Retinal pigment epithelial cell (primary cell): ENCODE data around the gene ARR3.
"Not testable (repeated sequence)": the region's sequence is repeated elsewhere in the genome, so short reads cannot be mapped to it uniquely, and the experiment has no call there.

ENCODE experiments used
- DNase-seq: peaks from one replicate; pipeline ENCODE4 v3.0.0-alpha.2; 2010; ENCODE audit warnings: low read depth
- H3K4me3 ChIP-seq: 2 replicates; pipeline ENCODE4 v1.5.1; 2011; ENCODE audit warnings: mild to moderate bottlenecking, low read length, control low read depth, moderate library complexity
- CTCF ChIP-seq: conservative IDR thresholded peaks from 2 replicates; pipeline ENCODE4 v1.5.1; 2011; ENCODE audit warnings: low read depth, low read length, control low read depth, inconsistent platforms

The ARR3 gene

GRCh38 chrX:70293621-70294020, 25.5 kb downstream of the ARR3 start:
- H3K4me3 ChIP-seq = no peak overlapping the region
- no peak for TF ChIP-seq CTCF
- DNase-seq = no peak

GRCh38 chrX:70301716-70302115, 33.6 kb downstream of the ARR3 start:
- H3K4me3 ChIP-seq = no peak overlapping the region
- no peak for TF ChIP-seq CTCF
- no peak for DNase-seq

GRCh38 chrX:70313503-70313902, 45.4 kb downstream of the ARR3 start:
- DNase-seq = no peak
- H3K4me3 ChIP-seq = no peak overlapping the region
- TF ChIP-seq CTCF = no peak

- no peak overlapping the region for H3K4me3 ChIP-seq
- no peak for DNase-seq
- no peak for TF ChIP-seq CTCF
Observed at GRCh38 chrX:70322784-70323183, 54.6 kb downstream of the ARR3 start.

- H3K4me3 ChIP-seq, DNase-seq: not testable (repeated sequence)
Observed at GRCh38 chrX:70323628-70324027, 55.5 kb downstream of the ARR3 start.

- DNase-seq = no peak
- TF ChIP-seq CTCF = no peak
- H3K4me3 ChIP-seq = no peak overlapping the region
Observed at GRCh38 chrX:70324326-70324725, 56.2 kb downstream of the ARR3 start.

GRCh38 chrX:70331161-70331560, 63.0 kb downstream of the ARR3 start:
- no peak for TF ChIP-seq CTCF

More at GRCh38 chrX:70331161-70331560, 63.0 kb downstream of the ARR3 start:
- no peak for DNase-seq
- H3K4me3 ChIP-seq = no peak overlapping the region
